GM08714 (cell line): ENCODE data around the gene AKAP13.
"Not testable (repeated sequence)": the region's sequence is repeated elsewhere in the genome, so short reads cannot be mapped to it uniquely, and the experiment has no call there.

Source experiments
- H3K4me3 ChIP-seq: fragments of 200-500 bp; sonication (Bioruptor generic); 2 replicates; pipeline ENCODE4 v1.5.1; 2014; ENCODE audit warnings: mild to moderate bottlenecking, low read length, inconsistent platforms
- ZNF274 ChIP-seq: IDR thresholded peaks from 2 replicates; pipeline ENCODE4 v1.6.1; 2012; ENCODE audit warnings: mild to moderate bottlenecking, low read depth, low read length

AKAP13 gene

GRCh38 chr15:85583923-85584390 lies 203.6 kb downstream of the AKAP13 start:
- H3K4me3 ChIP-seq = no peak overlapping the region
- no peak for TF ChIP-seq ZNF274

GRCh38 chr15:85584872-85585271 lies 204.5 kb downstream of the AKAP13 start:
- no peak overlapping the region for H3K4me3 ChIP-seq
- no peak for TF ChIP-seq ZNF274

DNA sequence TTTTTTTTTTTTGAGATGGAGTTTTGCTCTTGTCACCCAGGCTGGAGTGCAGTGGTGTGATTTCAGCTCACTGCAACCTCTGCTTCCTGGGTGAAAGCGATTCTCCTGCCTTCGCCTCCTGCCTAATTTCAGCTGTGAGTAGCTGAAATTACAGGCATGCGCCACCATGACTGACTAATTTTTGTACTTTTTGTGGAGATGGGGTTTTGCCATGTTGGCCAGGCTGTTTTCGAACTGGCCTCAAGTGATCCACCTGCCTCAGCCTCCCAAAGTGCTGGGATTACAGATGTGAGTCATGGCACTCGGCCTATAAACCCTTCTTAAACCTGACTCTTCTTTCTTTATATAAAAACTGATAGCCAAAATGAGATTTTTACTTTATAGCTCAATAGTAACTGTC lies 205.8 kb downstream of the AKAP13 start:
- H3K4me3 ChIP-seq = not testable (repeated sequence)

DNA sequence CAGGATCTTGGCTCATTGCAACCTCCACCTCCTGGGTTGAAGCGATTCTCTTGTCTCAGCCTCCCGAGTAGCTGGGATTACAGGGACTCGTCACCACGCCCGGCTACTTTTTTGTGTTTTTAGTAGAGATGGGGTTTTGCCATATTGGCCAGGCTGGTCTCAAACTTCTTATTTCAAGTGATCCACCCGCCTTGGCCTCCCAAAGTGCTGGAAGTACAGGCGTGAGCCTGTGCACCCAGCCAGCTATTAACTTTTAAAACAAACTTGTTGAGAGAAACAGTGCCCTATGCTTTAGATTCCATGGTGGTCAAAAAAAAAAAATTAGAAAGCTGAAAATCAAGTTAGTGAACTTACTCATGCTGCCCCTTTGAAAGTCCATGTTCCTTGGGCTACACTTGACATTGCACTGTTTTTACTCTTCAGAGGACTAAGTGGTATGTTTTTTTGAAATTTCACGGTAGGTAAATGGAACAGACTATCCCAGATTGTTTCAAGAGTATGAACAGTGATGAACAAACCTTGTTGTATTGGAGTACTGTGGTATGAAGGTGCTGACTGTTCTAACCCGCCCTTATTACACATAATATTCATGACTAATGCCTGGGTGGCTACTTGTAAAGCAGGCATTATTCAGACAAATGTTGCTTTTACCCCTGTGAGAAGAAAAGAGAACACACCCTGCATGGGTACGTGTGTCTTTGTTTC lies 207.5 kb downstream of the AKAP13 start:
- no peak overlapping the region for H3K4me3 ChIP-seq
- no peak for TF ChIP-seq ZNF274

GRCh38 chr15:85588677-85589076 lies 208.3 kb downstream of the AKAP13 start:
- TF ChIP-seq ZNF274 = no peak

DNA sequence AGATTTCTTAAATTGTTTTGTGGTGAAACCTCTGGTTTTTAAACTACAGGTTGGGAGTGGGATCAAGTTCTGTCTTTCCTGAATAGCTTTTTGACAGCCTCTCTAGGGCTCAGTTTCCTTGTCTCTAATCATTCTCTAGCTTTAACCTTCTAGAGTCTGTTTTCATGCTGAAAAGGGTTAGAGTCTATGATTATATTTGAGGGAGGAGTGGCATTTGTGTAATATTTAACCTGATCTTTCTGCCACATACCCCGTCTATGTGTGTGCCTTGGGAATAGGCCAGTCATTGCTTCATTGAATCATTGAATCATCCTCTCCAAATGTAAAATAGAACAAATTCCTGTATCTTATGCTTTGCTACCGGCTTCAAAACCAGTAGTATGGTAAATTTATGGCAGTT lies 209.4 kb downstream of the AKAP13 start:
- no peak for TF ChIP-seq ZNF274

More at GRCh38 chr15:85588677-85589076, 208.3 kb downstream of the AKAP13 start:
- H3K4me3 ChIP-seq = no peak overlapping the region

DNA sequence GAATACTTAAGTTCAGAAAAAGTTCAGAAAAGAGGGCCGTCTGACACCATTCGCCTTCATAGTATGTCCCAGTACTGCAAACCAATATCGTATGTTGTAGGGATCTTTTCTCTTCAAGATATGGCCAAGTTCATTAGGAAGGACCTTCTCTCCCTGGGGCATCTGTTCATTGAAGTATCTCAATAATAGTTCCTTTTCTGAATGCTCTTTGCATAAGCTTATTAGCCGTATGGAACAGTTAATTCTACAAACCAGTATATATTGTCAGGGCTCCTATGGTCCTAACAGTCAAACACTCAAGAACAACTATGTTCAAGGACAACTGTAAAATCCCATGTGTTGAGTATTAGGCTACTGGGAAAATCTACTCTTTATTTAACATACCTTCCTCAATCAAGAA lies 211.2 kb downstream of the AKAP13 start:
- no peak for TF ChIP-seq ZNF274
- no peak overlapping the region for H3K4me3 ChIP-seq

More for the DNA sequence above, 209.4 kb downstream of the AKAP13 start:
- no peak overlapping the region for H3K4me3 ChIP-seq

GRCh38 chr15:85592148-85592547 lies 211.7 kb downstream of the AKAP13 start:
- H3K4me3 ChIP-seq = no peak overlapping the region
- TF ChIP-seq ZNF274 = no peak

GRCh38 chr15:85593809-85594445 lies 213.5 kb downstream of the AKAP13 start:
- no peak for TF ChIP-seq ZNF274
- H3K4me3 ChIP-seq = no peak overlapping the region

GRCh38 chr15:85595804-85596536 lies 215.6 kb downstream of the AKAP13 start:
- TF ChIP-seq ZNF274 = no peak
- no peak overlapping the region for H3K4me3 ChIP-seq

DNA sequence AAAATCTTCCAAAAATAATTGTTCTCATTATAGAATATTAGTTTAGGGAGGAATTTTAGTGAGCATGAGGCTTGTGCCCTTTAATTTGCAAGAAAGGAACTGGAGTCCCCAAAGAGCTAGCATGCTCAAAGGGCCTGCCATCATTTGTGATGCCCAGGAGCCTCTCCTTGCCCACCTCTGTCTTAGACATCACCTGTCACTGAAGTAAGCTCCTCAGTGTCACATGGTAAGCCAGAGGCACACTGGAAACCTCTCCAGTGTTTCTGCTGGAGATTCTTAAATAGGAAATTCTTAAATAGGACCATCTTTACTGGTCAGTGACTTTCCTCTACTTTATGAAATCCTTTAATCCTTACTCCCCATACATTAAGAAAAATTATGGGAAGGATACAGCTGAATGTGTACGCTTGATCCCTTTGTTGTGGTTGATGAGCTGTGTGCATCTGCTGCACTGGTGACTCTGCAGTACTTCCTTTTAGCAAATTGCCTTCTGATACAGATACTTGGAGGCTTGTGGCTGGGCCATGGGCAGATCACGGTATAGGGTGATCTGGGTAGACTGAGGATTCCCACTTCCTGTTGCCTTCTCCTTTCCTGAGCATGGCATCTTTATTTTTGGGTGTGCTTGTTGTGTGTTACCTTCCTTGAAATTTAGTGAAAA lies 216.9 kb downstream of the AKAP13 start:
- TF ChIP-seq ZNF274 = no peak

DNA sequence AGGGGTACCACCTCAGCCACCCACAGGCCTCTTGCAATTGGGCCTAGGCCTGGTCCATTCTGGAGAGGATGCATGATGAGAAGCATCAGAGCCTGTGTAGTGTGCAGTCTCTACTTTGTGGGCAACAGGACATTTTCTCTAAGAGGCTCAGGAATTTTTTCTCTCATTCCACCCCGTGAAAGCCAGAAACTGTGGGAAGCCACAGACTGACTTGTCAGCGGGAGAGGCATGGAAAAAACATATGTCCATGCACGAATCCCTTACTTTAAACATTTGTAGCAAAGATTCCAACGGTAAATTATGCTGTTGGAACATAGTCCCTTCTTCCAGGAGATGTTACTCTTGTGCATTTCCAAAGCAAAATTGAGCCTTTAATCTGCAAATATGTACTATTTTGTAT lies 217.8 kb downstream of the AKAP13 start:
- no peak for TF ChIP-seq ZNF274

More for the DNA sequence above, 216.9 kb downstream of the AKAP13 start:
- H3K4me3 ChIP-seq = no peak overlapping the region

DNA sequence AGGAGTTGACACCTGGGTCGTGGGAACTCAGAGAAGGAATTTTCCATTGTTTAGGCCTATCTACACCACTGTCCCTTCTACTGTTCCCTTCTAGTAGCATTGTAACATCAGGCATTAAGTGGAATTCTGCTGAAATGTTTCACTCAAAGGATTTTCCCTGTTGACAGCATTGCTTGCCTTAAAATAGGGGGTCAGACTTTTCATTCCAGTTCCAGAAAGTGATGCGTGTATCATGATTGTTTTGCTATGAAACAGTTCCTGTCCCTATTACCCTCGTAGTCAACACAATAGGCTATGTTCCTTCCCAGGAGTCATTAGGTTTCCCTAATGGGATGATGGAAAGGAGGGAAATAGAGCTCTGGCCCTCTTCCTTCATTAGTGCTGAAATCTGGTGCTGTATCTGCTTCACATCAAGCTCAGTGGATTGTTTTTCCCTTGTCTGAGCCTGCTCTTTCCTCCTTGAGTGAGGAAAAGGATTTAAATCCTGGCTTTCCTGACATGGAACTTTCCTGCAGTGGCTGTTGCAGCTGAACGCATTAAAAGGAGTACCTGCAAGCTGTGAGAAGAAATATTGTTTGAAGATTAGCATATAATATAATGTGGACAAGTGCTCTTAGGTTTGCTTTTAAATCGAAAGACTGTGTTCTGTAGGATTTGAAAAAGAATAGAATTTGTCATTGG lies 218.5 kb downstream of the AKAP13 start:
- H3K4me3 ChIP-seq = no peak overlapping the region
- TF ChIP-seq ZNF274 = no peak

More for the DNA sequence above, 217.8 kb downstream of the AKAP13 start:
- H3K4me3 ChIP-seq = no peak overlapping the region

DNA sequence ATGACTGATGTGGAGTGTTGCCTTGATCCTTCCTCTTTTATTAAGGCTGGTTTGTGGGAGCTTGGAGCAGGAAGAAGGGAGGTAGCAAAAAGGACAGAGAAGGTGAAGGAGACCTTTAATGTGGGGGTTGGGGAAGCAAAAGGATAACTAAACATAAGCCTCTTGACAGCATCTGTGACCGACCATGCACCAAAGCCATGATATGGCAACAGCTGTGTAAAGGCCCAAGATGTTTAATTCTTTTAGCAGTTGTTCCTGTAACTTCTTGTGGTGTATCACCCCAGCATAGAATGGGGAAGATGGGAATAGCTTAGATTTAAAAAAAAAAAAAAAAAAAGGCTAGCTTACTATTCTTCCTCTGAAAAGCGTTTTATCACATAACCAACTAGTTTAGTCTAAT lies 219.6 kb downstream of the AKAP13 start:
- no peak overlapping the region for H3K4me3 ChIP-seq
- TF ChIP-seq ZNF274 = no peak
